ENCODE results near the gene AADACL4. TPM values are rescaled to one million over a fixed set of nuclear protein-coding genes. Genes with fewer than 3 reads are reported as not detected.

AADACL4 gene
- total RNA-seq, 1 donor from 2014 or later: 0.24 TPM

DNA sequence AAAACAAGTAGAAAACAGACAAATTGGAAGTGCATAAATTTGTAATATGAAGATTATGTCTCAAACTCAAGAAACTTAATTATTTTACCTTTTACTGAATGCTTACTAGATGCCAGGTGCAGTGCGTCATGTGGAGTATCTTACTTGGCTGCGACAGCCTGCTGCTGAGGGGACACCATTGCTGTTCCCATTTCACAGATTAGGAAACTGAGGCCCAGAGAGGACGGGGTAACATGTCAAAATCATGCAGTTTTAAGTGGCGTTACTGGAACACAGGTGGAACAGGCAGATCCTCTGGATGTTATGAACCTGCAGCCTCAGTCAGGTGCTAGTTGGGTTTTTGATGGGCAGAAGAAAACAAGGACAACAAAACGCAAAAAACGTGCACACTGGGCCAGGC, 18.6 kb upstream of the AADACL4 start:
- no peak overlapping the region for H3K4me3 Mint-ChIP-seq (ENCODE audit: low read depth)
- DNase-seq (ENCODE audit: low spot score, unreplicated experiment): no peak
- TF ChIP-seq, protein P1, sequence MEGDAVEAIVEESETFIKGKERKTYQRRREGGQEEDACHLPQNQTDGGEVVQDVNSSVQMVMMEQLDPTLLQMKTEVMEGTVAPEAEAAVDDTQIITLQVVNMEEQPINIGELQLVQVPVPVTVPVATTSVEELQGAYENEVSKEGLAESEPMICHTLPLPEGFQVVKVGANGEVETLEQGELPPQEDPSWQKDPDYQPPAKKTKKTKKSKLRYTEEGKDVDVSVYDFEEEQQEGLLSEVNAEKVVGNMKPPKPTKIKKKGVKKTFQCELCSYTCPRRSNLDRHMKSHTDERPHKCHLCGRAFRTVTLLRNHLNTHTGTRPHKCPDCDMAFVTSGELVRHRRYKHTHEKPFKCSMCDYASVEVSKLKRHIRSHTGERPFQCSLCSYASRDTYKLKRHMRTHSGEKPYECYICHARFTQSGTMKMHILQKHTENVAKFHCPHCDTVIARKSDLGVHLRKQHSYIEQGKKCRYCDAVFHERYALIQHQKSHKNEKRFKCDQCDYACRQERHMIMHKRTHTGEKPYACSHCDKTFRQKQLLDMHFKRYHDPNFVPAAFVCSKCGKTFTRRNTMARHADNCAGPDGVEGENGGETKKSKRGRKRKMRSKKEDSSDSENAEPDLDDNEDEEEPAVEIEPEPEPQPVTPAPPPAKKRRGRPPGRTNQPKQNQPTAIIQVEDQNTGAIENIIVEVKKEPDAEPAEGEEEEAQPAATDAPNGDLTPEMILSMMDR (IDR thresholded peaks at IDR 0.05; ENCODE audit: unreplicated experiment): no peak
- no peaks in the 10 kb centered on the region for H3K36me3 Mint-ChIP-seq (ENCODE audit: insufficient read depth)
- no peaks in the 10 kb centered on the region for H3K9me3 Mint-ChIP-seq (ENCODE audit: low read depth)
- H3K27ac Mint-ChIP-seq: no peak overlapping the region
- no peaks in the 10 kb centered on the region for H3K27me3 Mint-ChIP-seq
- peaks cover 37% of the 10 kb centered on the region for H3K4me1 Mint-ChIP-seq (ENCODE audit: low read depth)

DNA sequence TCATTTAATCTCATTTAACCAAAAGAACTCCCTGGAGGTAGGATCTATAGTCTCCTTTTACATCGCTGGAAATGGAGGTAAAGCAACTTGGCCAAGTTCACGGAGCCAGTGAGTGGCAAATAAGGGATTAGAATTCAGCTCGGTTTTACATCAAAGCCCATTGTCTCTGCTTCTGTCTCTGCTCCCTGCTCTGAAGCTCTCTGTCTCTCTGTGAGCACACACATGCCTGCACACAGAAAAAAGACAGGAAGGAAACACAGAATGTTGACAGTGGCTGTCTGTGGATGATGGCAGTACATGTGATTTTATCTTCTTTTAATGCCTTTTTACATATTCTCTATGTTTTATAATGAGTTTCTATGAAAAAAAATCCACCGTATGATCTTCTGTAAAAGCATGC, 17.0 kb upstream of the AADACL4 start:
- DNase-seq (ENCODE audit: low spot score, unreplicated experiment): no peak
- Mint-ChIP-seq H3K4me1 (ENCODE audit: low read depth) (peaks cover 34% of the 10 kb centered on the region), H3K27me3 (no peaks in the 10 kb centered on the region), H3K27ac (peak overlapping the region; percentile 74), H3K9me3 (ENCODE audit: low read depth) (no peaks in the 10 kb centered on the region), H3K4me3 (ENCODE audit: low read depth) (no peak overlapping the region), H3K36me3 (ENCODE audit: insufficient read depth) (no peaks in the 10 kb centered on the region)
- TF ChIP-seq, protein P1 (IDR thresholded peaks at IDR 0.05; ENCODE audit: unreplicated experiment): no peak

DNA sequence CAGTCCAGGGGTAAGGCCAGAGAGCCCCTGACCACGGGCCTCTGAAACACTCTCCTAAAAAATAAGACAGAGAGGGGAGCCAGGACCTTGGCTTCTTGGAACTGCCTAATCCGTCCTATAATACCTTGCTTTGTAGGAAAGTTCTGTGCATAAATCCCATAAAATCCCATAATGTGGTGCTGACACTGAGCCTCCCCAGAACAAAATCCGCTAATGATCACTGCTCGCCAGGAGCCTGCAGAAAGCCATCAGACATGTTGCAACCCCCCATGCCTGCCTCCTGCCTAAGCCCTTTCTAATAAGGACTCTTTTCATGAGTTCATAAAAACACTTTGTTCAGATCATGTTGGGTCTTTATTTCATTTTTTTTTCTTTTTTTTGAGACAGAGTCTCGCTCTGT, 16.6 kb upstream of the AADACL4 start:
- H3K27ac Mint-ChIP-seq: peak overlapping the region; percentile 74
- H3K27me3 Mint-ChIP-seq: no peaks in the 10 kb centered on the region
- TF ChIP-seq, protein P1 (IDR thresholded peaks at IDR 0.05; ENCODE audit: unreplicated experiment): no peak
- H3K4me1 Mint-ChIP-seq (ENCODE audit: low read depth): peaks cover 30% of the 10 kb centered on the region
- DNase-seq (ENCODE audit: low spot score, unreplicated experiment): no peak
- no peak overlapping the region for H3K4me3 Mint-ChIP-seq (ENCODE audit: low read depth)
- H3K36me3 Mint-ChIP-seq (ENCODE audit: insufficient read depth): no peaks in the 10 kb centered on the region
- no peaks in the 10 kb centered on the region for H3K9me3 Mint-ChIP-seq (ENCODE audit: low read depth)

DNA sequence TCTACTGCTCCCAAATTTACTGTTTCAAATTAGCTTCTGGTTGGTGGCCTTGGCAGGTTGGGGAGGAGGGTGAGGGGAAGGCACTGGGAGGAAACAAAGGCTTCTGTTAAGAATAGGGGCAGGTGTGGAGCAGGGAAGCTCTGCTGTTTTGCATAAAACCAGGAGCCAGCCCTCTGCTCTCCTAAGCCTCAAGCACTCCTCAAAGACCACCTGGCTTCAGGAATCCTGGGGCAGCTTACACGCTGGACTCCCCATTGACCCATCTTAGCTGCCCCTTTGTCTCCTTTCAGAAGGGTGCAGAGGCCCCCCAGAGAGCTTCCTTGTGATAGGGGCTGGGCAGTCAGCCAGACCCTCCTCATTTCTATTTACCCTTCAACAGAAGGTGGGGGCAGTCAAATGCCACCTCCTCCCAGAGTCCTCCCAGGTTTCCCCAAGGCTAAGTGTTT, 14.4 kb upstream of the AADACL4 start:
- no peaks in the 10 kb centered on the region for H3K9me3 Mint-ChIP-seq (ENCODE audit: low read depth)
- DNase-seq (ENCODE audit: low spot score, unreplicated experiment): no peak
- no peaks in the 10 kb centered on the region for H3K27me3 Mint-ChIP-seq
- H3K4me3 Mint-ChIP-seq (ENCODE audit: low read depth): no peak overlapping the region
- TF ChIP-seq, protein P1 (IDR thresholded peaks at IDR 0.05; ENCODE audit: unreplicated experiment): no peak
- peaks cover 19% of the 10 kb centered on the region for H3K4me1 Mint-ChIP-seq (ENCODE audit: low read depth)
- no peaks in the 10 kb centered on the region for H3K36me3 Mint-ChIP-seq (ENCODE audit: insufficient read depth)
- peak overlapping the region; percentile 49 for H3K27ac Mint-ChIP-seq

DNA sequence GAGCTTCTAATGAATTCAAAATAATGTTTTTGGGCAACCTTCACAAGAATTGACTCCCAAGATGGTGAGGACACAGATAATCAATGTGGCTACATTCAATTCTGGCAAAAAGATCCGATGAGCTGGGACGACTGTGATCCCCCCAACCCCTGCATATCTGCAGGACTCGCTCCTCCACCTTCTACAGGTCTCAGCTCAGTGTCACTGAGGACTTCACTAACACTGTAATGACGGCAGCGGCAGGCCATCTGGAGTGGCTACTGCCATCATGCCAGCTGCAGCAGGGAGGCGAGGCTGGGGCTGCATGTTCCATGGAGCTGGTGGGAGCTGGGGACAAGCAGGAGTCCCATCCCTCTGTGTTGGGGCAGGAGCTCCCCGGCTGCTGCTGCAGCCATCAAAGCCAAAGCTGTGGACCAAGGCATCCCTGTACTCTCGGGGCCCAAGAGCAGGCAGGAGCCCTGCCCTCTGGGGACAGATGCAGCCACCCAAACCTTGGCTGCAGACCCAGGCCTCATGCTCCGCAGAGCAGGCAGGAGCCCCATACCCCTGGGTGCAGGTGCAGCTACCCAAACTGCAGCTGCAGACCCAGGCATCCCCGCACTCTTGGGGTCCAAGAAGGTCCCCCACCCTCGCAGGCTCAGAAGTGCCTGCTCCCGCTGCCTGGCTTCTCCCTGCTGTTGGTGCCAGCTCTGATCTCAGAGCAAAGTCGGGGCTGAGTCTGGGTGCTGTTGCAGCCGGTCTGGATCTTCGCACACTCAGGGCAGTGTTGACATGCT, 13.7 kb upstream of the AADACL4 start:
- H3K27ac Mint-ChIP-seq: peak overlapping the region; percentile 49
- no peak overlapping the region for H3K4me3 Mint-ChIP-seq (ENCODE audit: low read depth)
- H3K36me3 Mint-ChIP-seq (ENCODE audit: insufficient read depth): no peaks in the 10 kb centered on the region
- TF ChIP-seq, protein P1 (IDR thresholded peaks at IDR 0.05; ENCODE audit: unreplicated experiment): no peak
- H3K4me1 Mint-ChIP-seq (ENCODE audit: low read depth): peaks cover 19% of the 10 kb centered on the region
- peaks cover 2% of the 10 kb centered on the region for H3K9me3 Mint-ChIP-seq (ENCODE audit: low read depth)
- DNase-seq (ENCODE audit: low spot score, unreplicated experiment): no peak
- no peaks in the 10 kb centered on the region for H3K27me3 Mint-ChIP-seq

All from progenitor cell of endocrine pancreas (in vitro differentiated cells).